Hepatocyte (in vitro differentiated cells): ENCODE measurements around the gene PICALM. TPM values are rescaled to one million over a fixed set of nuclear protein-coding genes. Genes with fewer than 3 reads are reported as not detected.

Experiments
- DNase-seq: peaks from one replicate; pipeline ENCODE4 v3.0.0-alpha.2; 2016; ENCODE audit warnings: low spot score
- H2AFZ ChIP-seq: fragments of 200-600 bp; sonication (generic); 2 replicates; pipeline ENCODE4 v1.6.0; 2016; ENCODE audit warnings: antibody characterized with exemption, mild to moderate bottlenecking
- H3K27ac ChIP-seq: fragments of 200-600 bp; sonication (generic); 2 replicates; pipeline ENCODE4 v1.5.1; 2016; ENCODE audit warnings: mild to moderate bottlenecking
- H3K27me3 ChIP-seq: fragments of 200-600 bp; sonication (generic); 2 replicates; pipeline ENCODE4 v1.6.1; 2016
- H3K36me3 ChIP-seq: fragments of 200-600 bp; sonication (generic); replicated peaks from 2 replicates; pipeline ENCODE4 v1.5.1; 2016; ENCODE audit warnings: low read depth; ENCODE audit not compliant: insufficient read depth
- H3K4me1 ChIP-seq: fragments of 200-600 bp; sonication (generic); 2 replicates; pipeline ENCODE4 v1.5.1; 2016; ENCODE audit warnings: mild to moderate bottlenecking, moderate library complexity; ENCODE audit not compliant: insufficient read depth
- H3K4me2 ChIP-seq: fragments of 200-600 bp; sonication (generic); 2 replicates; pipeline ENCODE4 v1.6.0; 2016
- H3K4me3 ChIP-seq: fragments of 200-600 bp; sonication (generic); 2 replicates; pipeline ENCODE4 v1.5.1; 2016; ENCODE audit warnings: mild to moderate bottlenecking
- H3K79me2 ChIP-seq: fragments of 200-600 bp; sonication (generic); 2 replicates; pipeline ENCODE4 v1.6.0; 2017; ENCODE audit warnings: mild to moderate bottlenecking
- H3K9me2 ChIP-seq: fragments of 200-600 bp; sonication (generic); replicated peaks from 2 replicates; pipeline ENCODE4 v1.6.0; 2017; ENCODE audit warnings: mild to moderate bottlenecking; ENCODE audit not compliant: insufficient read depth
- H3K9me3 ChIP-seq: fragments of 200-600 bp; sonication (generic); 2 replicates; pipeline ENCODE4 v1.5.1; 2016; ENCODE audit warnings: low read depth, mild to moderate bottlenecking
- H4K20me1 ChIP-seq: fragments of 200-600 bp; sonication (generic); 2 replicates; pipeline ENCODE4 v1.6.0; 2016; ENCODE audit warnings: mild to moderate bottlenecking; ENCODE audit not compliant: insufficient read depth, poor library complexity, severe bottlenecking
- EZH2 ChIP-seq: fragments of 200-600 bp; sonication (generic); IDR thresholded peaks from 2 replicates; pipeline ENCODE4 v1.6.1; 2016; ENCODE audit warnings: antibody characterized with exemption, mild to moderate bottlenecking, borderline replicate concordance
- EZH2phosphoT487 ChIP-seq: fragments of 200-600 bp; sonication (generic); IDR thresholded peaks from one replicate; pipeline ENCODE4 v1.6.1; 2018; ENCODE audit warnings: antibody characterized with exemption, mild to moderate bottlenecking, low read depth, moderate library complexity; ENCODE audit not compliant: unreplicated experiment, severe bottlenecking
- WGBS: methylation state at CpG from one replicate; pipeline ENCODE4 v1.1.6; 2016; ENCODE audit warnings: low lambda C conversion rate; ENCODE audit errors: missing lambda C conversion rate; 5-methylcytosine and 5-hydroxymethylcytosine counted together
- polyA plus RNA-seq: library from polyadenylated mRNA; unstranded; fragments of >200 nt; fragmentation: Nextera tagmentation; extraction: Ambion mirVana; gene quantifications from 2 replicates; pipeline ENCODE4 v1.2.1, GENCODE V29; 2016
- total RNA-seq: library from RNA; depleted of rRNA; stranded (reverse); fragments of >200 nt; gene quantifications from 2 replicates; pipeline ENCODE4 v1.2.3, GENCODE V29; 2014
- TF ChIP-seq, protein P1 (sequence below): fragments of 200-600 bp; sonication (generic); IDR thresholded peaks from 2 replicates; pipeline ENCODE4 v1.5.1; 2016; ENCODE audit warnings: antibody characterized with exemption, mild to moderate bottlenecking; ENCODE audit not compliant: poor library complexity

PICALM gene
- total and polyA plus RNA-seq, 2 experiments from 2014 or later, result 46.4 to 197 TPM

- no peaks in the 10 kb centered on the region for H3K9me2 ChIP-seq
- no peak overlapping the region for H3K27ac ChIP-seq
- no peaks in the 10 kb centered on the region for H3K4me1 ChIP-seq
- TF ChIP-seq, protein P1, sequence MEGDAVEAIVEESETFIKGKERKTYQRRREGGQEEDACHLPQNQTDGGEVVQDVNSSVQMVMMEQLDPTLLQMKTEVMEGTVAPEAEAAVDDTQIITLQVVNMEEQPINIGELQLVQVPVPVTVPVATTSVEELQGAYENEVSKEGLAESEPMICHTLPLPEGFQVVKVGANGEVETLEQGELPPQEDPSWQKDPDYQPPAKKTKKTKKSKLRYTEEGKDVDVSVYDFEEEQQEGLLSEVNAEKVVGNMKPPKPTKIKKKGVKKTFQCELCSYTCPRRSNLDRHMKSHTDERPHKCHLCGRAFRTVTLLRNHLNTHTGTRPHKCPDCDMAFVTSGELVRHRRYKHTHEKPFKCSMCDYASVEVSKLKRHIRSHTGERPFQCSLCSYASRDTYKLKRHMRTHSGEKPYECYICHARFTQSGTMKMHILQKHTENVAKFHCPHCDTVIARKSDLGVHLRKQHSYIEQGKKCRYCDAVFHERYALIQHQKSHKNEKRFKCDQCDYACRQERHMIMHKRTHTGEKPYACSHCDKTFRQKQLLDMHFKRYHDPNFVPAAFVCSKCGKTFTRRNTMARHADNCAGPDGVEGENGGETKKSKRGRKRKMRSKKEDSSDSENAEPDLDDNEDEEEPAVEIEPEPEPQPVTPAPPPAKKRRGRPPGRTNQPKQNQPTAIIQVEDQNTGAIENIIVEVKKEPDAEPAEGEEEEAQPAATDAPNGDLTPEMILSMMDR, result no peak
- TF ChIP-seq EZH2 (no peak), EZH2phosphoT487 (no peak)
- H3K4me3 ChIP-seq, result no peak overlapping the region
- no peaks in the 10 kb centered on the region for H3K27me3 ChIP-seq
- H3K36me3 ChIP-seq, result no peaks in the 10 kb centered on the region
- H3K4me2 ChIP-seq, result no peak overlapping the region
- H3K9me3 ChIP-seq, result no peaks in the 10 kb centered on the region
- no peak for DNase-seq
- peaks cover 6% of the 10 kb centered on the region for H4K20me1 ChIP-seq
- no peak overlapping the region for H2AFZ ChIP-seq
- peaks cover 38% of the 10 kb centered on the region for H3K79me2 ChIP-seq
- 93% methylated on average over 1 of the region's 1 CpG for WGBS
Observed at GRCh38 chr11:86018249-86018648, 50.6 kb downstream of the PICALM start.

GRCh38 chr11:86016451-86016850 is 52.4 kb downstream of the PICALM start:
- Histone ChIP-seq H2AFZ (no peak overlapping the region), H3K27ac (no peak overlapping the region), H3K27me3 (no peaks in the 10 kb centered on the region), H3K79me2 (peaks cover 40% of the 10 kb centered on the region), H3K9me2 (no peaks in the 10 kb centered on the region), H3K9me3 (no peaks in the 10 kb centered on the region), H4K20me1 (peaks cover 6% of the 10 kb centered on the region), H3K36me3 (no peaks in the 10 kb centered on the region), H3K4me3 (no peak overlapping the region), H3K4me2 (no peak overlapping the region), H3K4me1 (no peaks in the 10 kb centered on the region)
- WGBS, result 86% methylated on average over 2 of the region's 2 CpGs
- no peak for DNase-seq
- no peak for TF ChIP-seq EZH2
- TF ChIP-seq EZH2phosphoT487, result no peak
- TF ChIP-seq, protein P1, result no peak

GRCh38 chr11:86015699-86016098 is 53.2 kb downstream of the PICALM start:
- DNase-seq, result no peak
- peaks cover 6% of the 10 kb centered on the region for H4K20me1 ChIP-seq
- TF ChIP-seq, protein P1, result no peak
- TF ChIP-seq EZH2 (no peak), EZH2phosphoT487 (no peak)
- H2AFZ ChIP-seq, result no peak overlapping the region
- H3K27me3 ChIP-seq, result no peaks in the 10 kb centered on the region
- WGBS, result 96% methylated on average over 4 of the region's 4 CpGs
- no peak overlapping the region for H3K4me2 ChIP-seq
- no peaks in the 10 kb centered on the region for H3K4me1 ChIP-seq
- no peaks in the 10 kb centered on the region for H3K9me3 ChIP-seq
- no peak overlapping the region for H3K27ac ChIP-seq
- H3K79me2 ChIP-seq, result peaks cover 37% of the 10 kb centered on the region
- H3K9me2 ChIP-seq, result no peaks in the 10 kb centered on the region
- no peaks in the 10 kb centered on the region for H3K36me3 ChIP-seq
- H3K4me3 ChIP-seq, result no peak overlapping the region

GRCh38 chr11:86014221-86014620 is 54.7 kb downstream of the PICALM start:
- no peak for DNase-seq
- 72% methylated on average over 2 of the region's 2 CpGs for WGBS
- Histone ChIP-seq H3K79me2 (peaks cover 27% of the 10 kb centered on the region), H3K27me3 (no peaks in the 10 kb centered on the region), H3K4me3 (no peak overlapping the region), H3K27ac (no peak overlapping the region), H3K4me1 (no peaks in the 10 kb centered on the region), H4K20me1 (peaks cover 6% of the 10 kb centered on the region), H3K4me2 (no peak overlapping the region), H3K9me3 (no peaks in the 10 kb centered on the region), H2AFZ (no peak overlapping the region), H3K9me2 (no peaks in the 10 kb centered on the region), H3K36me3 (no peaks in the 10 kb centered on the region)
- no peak for TF ChIP-seq EZH2phosphoT487
- TF ChIP-seq, protein P1, result no peak
- TF ChIP-seq EZH2, result no peak
